ENCODE results near the gene NPC1. TPM values are rescaled to one million over a fixed set of nuclear protein-coding genes. Genes with fewer than 3 reads are reported as not detected.

Gene NPC1
- total RNA-seq, 2 experiments from 2014 or later, result 54.5 to 55.3 TPM

GRCh38 chr18:23487738-23488570 lies 98.4 kb downstream of the NPC1 start:
- peaks cover 3% of the 10 kb centered on the region for H3K9me3 Mint-ChIP-seq
- ATAC-seq (ENCODE audit: low read depth) (peak; percentile 81), DNase-seq (peak; percentile 48)
- H3K27me3 Mint-ChIP-seq, result no peaks in the 10 kb centered on the region
- peaks cover 5% of the 10 kb centered on the region for H3K36me3 Mint-ChIP-seq
- peaks cover 10% of the 10 kb centered on the region for H3K4me1 Mint-ChIP-seq
- peak overlapping the region; percentile 57 for H3K4me3 Mint-ChIP-seq
- POLR2A ChIA-PET, result interaction anchor here (0.8 to 1.8 kb wide), 6 partner anchors 9 to 438 kb away, joined by 3 to 9 read pairs (median 5); partner anchors contain the start of gene RIOK3
- peak overlapping the region; percentile 83 for H3K27ac Mint-ChIP-seq

- POLR2A ChIA-PET, result no interaction called here
Observed at GRCh38 chr18:23485386-23485785, 100.9 kb downstream of the NPC1 start.

DNA sequence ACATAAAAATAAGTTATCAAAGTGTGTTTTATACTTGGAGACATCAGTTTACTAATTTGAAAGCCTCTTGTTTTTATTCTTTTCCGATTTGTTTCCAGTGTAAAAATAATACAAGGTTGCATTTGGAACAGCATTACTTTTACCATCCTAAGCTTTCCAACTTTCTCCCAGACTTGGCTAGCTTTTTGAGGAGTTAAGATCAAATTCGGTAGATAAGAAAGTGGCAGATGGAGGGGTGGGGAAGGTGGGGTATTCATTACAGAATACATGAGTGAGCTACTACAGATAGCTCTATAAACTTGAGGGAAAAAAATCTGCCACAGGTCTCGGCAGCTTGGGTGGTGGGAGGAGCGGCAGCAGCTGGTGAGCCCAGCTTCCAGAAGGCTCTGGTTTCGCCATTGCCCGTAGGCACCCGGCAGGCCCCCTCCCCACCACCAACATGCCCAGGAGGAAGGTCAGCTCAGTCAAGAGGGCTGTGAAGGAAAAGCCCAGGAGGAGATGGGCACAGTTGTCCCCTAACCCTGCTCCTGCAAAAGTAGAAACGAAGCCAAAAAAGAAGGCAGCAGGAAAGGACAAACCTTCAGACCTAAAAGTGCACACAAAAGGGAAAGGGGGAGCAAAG lies 101.6 kb downstream of the NPC1 start:
- H3K4me3 Mint-ChIP-seq, result no peak overlapping the region
- no peak for DNase-seq
- no peak overlapping the region for H3K27ac Mint-ChIP-seq
- H3K36me3 Mint-ChIP-seq, result peaks cover 10% of the 10 kb centered on the region
- ATAC-seq (ENCODE audit: low read depth), result no peak
- H3K9me3 Mint-ChIP-seq, result no peaks in the 10 kb centered on the region
- peaks cover 10% of the 10 kb centered on the region for H3K4me1 Mint-ChIP-seq
- H3K27me3 Mint-ChIP-seq, result no peaks in the 10 kb centered on the region
- POLR2A ChIA-PET, result interaction anchor here (0.6 kb wide), 1 partner anchor 21 kb away, joined by 5 read pairs; no protein-coding TSS in a partner anchor

More at GRCh38 chr18:23485386-23485785, 100.9 kb downstream of the NPC1 start:
- no peak overlapping the region for H3K4me3 Mint-ChIP-seq
- peaks cover 3% of the 10 kb centered on the region for H3K9me3 Mint-ChIP-seq
- no peaks in the 10 kb centered on the region for H3K27me3 Mint-ChIP-seq
- ATAC-seq (ENCODE audit: low read depth) (no peak), DNase-seq (no peak)
- peaks cover 9% of the 10 kb centered on the region for H3K36me3 Mint-ChIP-seq
- H3K4me1 Mint-ChIP-seq, result peaks cover 10% of the 10 kb centered on the region
- H3K27ac Mint-ChIP-seq, result no peak overlapping the region

Other genes with a start within 250 kb of the NPC1 start
- 10 to 100 TPM; 62.8 to 72.6 TPM for gene RIOK3, start 133.2 kb downstream of the NPC1 start, total RNA-seq
- gene RMC1, start 83.0 kb downstream of the NPC1 start, total RNA-seq, result 10 to 100 TPM; 55.8 to 58.3 TPM
- gene ANKRD29, start 76.4 kb upstream of the NPC1 start, total RNA-seq, result not detected
- gene LAMA3, start 102.9 kb upstream of the NPC1 start, total RNA-seq, result under 1 TPM; 0.14 to 0.19 TPM